ENCODE results near the gene SMIM33. TPM values are rescaled to one million over a fixed set of nuclear protein-coding genes. Genes with fewer than 3 reads are reported as not detected.
"Not testable (repeated sequence)": the region's sequence is repeated elsewhere in the genome, so short reads cannot be mapped to it uniquely, and the experiment has no call there.

The SMIM33 gene
- polyA plus RNA-seq, 3 donors: 0.04 TPM; not detected in 2

DNA sequence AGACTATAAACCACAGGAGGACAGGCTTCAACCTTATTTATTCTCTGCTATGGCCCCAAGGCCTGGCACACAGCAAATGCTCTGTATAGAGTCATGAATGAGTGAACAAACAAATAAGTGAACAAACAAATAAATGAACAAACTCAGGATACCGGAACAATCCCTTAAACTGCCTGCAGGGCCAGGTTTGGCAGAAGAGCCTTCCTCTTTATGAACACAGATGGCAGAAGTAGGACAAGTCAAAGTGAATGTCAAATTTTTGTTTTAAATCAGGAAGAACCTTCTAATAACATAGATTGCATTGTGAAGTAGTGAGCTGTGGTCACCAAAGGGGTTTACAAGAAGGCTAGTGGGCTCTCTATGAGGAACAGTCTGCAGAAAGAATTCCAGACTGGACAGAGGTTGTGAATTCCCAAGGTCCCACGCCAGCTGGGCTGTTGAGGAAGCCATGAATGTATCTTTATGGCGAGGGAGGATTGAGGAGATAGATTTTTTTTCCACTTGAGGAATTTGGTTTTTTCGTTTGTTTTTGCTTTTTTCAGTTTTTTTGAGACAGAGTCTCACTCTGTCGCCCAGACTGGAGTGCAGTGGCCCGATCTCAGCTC is 42.1 kb downstream of the SMIM33 start:
- no peak overlapping the region for H3K27ac ChIP-seq (ENCODE audit: low read depth, low read length)
- 76 to 87% (median 77%) methylated on average over 6 of the region's 6 CpGs for WGBS, 3 donors

DNA sequence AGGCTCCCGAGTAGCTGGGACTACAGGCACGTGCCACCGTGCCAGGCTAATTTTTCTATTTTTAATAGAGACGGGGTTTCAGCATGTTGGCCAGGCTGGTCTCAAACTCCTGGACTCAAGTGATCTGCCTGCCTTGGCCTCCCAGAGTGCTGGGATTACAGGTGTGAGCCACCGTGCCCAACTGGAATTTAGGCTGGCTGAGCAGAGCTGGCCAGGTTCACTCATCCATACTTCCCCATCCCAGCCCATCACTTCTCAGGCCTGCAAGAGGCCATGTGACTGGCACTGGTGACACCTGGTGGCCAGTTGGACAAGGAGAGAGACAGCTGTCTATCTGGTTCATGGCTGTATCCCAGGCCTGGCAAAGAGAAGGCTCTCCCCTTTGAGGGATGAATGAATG is 42.6 kb downstream of the SMIM33 start:
- 76 to 81% (median 77%) methylated on average over 5 of the region's 5 CpGs for WGBS, 3 donors
- H3K27ac ChIP-seq (ENCODE audit: low read depth, low read length): not testable (repeated sequence)

DNA sequence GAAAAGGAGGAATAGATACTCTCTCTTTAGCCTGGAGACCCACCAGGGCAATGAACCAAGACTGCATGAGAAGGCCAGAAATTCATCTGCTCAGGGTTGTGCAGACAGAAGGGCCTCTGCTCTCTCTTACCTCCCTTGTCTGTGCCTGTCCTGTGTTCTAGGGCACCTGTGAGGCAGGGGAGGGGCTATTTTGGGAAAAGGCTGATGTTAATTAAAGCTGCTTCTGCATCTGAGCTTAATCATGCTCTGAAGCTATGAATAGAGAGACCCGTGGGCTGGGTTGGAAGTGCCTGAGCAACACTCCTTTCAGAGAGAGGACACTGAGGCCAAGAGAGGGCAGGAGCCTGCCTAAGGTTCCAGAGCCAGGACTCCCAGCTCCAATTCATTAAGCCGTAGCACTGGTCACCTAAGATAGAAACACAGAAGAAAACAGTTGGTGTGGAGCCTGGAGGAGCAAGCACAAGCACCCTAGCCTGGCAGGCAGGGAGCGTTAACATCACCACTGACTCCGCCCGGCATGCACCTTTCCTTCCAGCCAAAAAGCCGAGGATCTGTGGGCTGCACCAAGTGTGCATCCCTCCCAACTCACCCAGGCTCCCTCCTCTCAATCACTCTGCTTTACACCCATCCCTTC is 43.2 kb downstream of the SMIM33 start:
- no peak overlapping the region for H3K27ac ChIP-seq (ENCODE audit: low read depth, low read length)
- 76 to 84% (median 81%) methylated on average over 6 of the region's 6 CpGs for WGBS, 3 donors

- H3K27ac ChIP-seq (ENCODE audit: low read depth, low read length): no peak overlapping the region
- 80 to 93% (median 87%) methylated on average over 2 of the region's 2 CpGs for WGBS, 3 donors
Measured at GRCh38 chr5:139514486-139514856, 43.7 kb downstream of the SMIM33 start.

- no peak overlapping the region for H3K27ac ChIP-seq (ENCODE audit: low read depth, low read length)
Measured at GRCh38 chr5:139517683-139518564, 47.1 kb downstream of the SMIM33 start.

More at GRCh38 chr5:139517683-139518564, 47.1 kb downstream of the SMIM33 start:
- 4 to 6% (median 5%) methylated on average over 56 of the region's 56 CpGs for WGBS, 3 donors

Other genes with a start within 250 kb of the SMIM33 start
- 100 to 1,000 TPM in 2 of 3 donors, 10 to 100 TPM in 1; 56.7 to 114 (median 101) TPM for gene MATR3, start 177.3 kb upstream of the SMIM33 start, polyA plus RNA-seq
- 100 to 1,000 TPM in 2 of 3 donors, 10 to 100 TPM in 1; 41.6 to 160 (median 108) TPM for gene PAIP2, start 129.2 kb upstream of the SMIM33 start, polyA plus RNA-seq
- gene SLC23A1, start 87.7 kb upstream of the SMIM33 start, polyA plus RNA-seq: under 1 TPM in 1 of 3 donors, not detected in 2; 0.78 TPM
- gene MZB1, start 81.1 kb upstream of the SMIM33 start, polyA plus RNA-seq: 1 to 10 TPM in 1 of 3 donors, under 1 TPM in 1, not detected in 1; 0.98 to 1.9 TPM
- 1 to 10 TPM in 2 of 3 donors, under 1 TPM in 1; 0.32 to 1.3 (median 1.0) TPM for gene PROB1, start 75.9 kb upstream of the SMIM33 start, polyA plus RNA-seq
- gene SPATA24, start 66.9 kb upstream of the SMIM33 start, polyA plus RNA-seq: 1 to 10 TPM; 4.1 to 8.5 (median 4.4) TPM
- gene DNAJC18, start 31.5 kb upstream of the SMIM33 start, polyA plus RNA-seq: 1 to 10 TPM; 1.0 to 5.6 (median 4.0) TPM
- 10 to 100 TPM in 2 of 3 donors, 1 to 10 TPM in 1; 8.5 to 80.6 (median 38.8) TPM for gene ECSCR, start 8.3 kb upstream of the SMIM33 start, polyA plus RNA-seq
- gene STING1, start 11.8 kb downstream of the SMIM33 start, polyA plus RNA-seq: 10 to 100 TPM in 2 of 3 donors, 1 to 10 TPM in 1; 8.0 to 52.5 (median 28.3) TPM
- gene UBE2D2, start 90.3 kb downstream of the SMIM33 start, polyA plus RNA-seq: 10 to 100 TPM; 49.3 to 71.6 (median 68.6) TPM
- gene CXXC5, start 177.3 kb downstream of the SMIM33 start, polyA plus RNA-seq: 10 to 100 TPM; 14.2 to 52.3 (median 39.0) TPM

Measured in adipose tissue (tissue), 3 donors.